Measurements from ENCODE around the gene HASPIN.

DNA sequence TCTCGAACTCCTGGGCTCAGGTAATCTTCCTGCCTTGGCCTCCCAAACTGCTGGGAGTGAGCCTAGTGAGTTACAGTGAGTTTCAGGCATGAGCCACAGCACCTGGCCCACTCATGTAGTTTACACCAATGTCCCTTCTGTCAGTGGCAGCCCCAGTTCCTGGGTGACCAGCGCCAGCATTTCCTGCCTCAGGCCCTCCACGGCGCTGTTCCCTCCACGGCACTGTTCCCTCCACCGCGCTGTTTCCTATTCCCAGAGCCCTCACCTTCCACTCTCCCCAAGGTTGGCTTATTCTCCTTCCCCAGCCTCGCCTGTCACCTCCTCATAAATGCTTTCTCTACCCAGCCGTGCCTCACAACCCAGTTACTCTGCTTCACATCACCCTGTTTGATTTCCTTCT lies 44.6 kb downstream of the HASPIN start:
- TF ChIP-seq GATA2 (IDR thresholded peaks at IDR 0.05; ENCODE audit: low read depth, low read length) (no peak), GATA3 (IDR thresholded peaks at IDR 0.05; ENCODE audit: low read depth, low read length) (no peak)
